Keratinocyte (primary cell): Measurements from ENCODE around the gene ZP2.

Experiments
- CTCF ChIP-seq, 3 experiments: IDR thresholded peaks in 1 of 3; conservative IDR thresholded peaks in 1 of 3; optimal IDR thresholded peaks in 1 of 3; 2 replicates in 2 of 3; 3 replicates in 1 of 3; pipeline versions ENCODE3 to v1.5.1; 2011; ENCODE audit warnings: low read length in 3 of 3, mild to moderate bottlenecking in 3 of 3, moderate library complexity in 2 of 3, control low read depth in 1 of 3, inconsistent platforms in 1 of 3; ENCODE audit not compliant: insufficient read depth in 2 of 3; ENCODE audit errors: extremely low read depth in 1 of 3
- EZH2 ChIP-seq: IDR thresholded peaks from one replicate; pipeline ENCODE4 v1.6.1; 2012; ENCODE audit warnings: inconsistent platforms, mild to moderate bottlenecking, low read length, moderate library complexity

DNA sequence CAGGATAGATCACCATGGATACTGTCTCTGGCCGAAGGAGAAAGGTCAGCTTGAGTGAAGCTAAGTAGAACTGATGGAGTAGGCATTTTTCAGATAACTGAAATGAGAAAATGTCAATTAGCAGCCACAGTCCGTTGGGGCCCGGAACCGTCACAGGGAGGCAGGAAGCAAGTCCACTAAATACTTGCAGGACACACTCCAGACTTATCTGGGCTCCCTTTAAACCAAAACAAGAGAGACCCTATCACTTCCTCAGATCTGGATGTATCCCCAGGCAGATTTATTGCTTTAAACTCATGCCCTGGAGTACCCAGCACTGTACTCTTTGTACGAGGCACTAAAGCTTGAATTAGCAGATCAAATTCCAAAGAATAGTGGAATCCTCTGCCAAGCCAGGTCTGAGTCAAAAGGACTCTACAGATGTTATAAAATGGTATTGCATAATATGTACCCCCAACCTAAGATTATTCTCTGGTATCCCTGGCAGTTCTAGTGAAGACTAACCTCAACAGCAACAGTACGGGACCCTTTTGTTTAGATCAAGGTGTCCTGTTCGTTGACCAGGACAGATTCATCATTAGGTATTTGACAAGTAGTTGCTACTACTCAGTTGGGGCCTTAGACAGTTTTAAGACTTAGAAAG, 8.1 kb downstream of the ZP2 start:
- TF ChIP-seq CTCF (optimal IDR thresholded peaks at IDR 0.05 in 1 of 3, IDR thresholded peaks at IDR 0.05 in 1 of 3, conservative IDR thresholded peaks at IDR 0.05 in 1 of 3; ENCODE audit: extremely low read depth in 1 of 3, insufficient read depth in 2 of 3, low read length in 3 of 3) = no peak
- TF ChIP-seq EZH2 = no peak
